Pancreas (tissue), 10 donors: ENCODE data around the gene NEK7. TPM values are rescaled to one million over a fixed set of nuclear protein-coding genes. Genes with fewer than 3 reads are reported as not detected.

Experiments
- ATAC-seq, 4 donors: fragments of 200-7000 bp; cut with Tn5 transposase; one replicate each; pipeline versions ENCODE4 v1.8.0 to v1.9.1; 2020; ENCODE audit warnings: mild to moderate bottlenecking in 4 of 4, moderate library complexity in 4 of 4
- DNase-seq, 6 donors: peaks; one replicate each; pipeline ENCODE4 v3.0.0-alpha.2; 2020
- FAIRE-seq: peaks from 2 replicates; lab custom pipeline; 2012; peaks lifted over from hg19 to GRCh38; lab: Jason Lieb, UNC
- H3K27ac ChIP-seq, 4 donors: fragments of 200-600 bp; sonication (generic); 1 replicate in 3 of 4; 2 replicates in 1 of 4; pipeline versions ENCODE4 v1.5.0 to v1.8.0; 2020
- H3K27me3 ChIP-seq, 4 donors: fragments of 200-600 bp; one replicate each; pipeline ENCODE4 v1.8.0; 2021
- H3K36me3 ChIP-seq, 3 donors: fragments of 200-600 bp; sonication (generic) in 1 of 3; one replicate each; pipeline versions ENCODE4 v1.5.0 to v1.8.0; 2020 to 2021
- H3K4me1 ChIP-seq, 3 donors: fragments of 200-600 bp; one replicate each; pipeline ENCODE4 v1.8.0; 2021
- H3K4me3 ChIP-seq, 4 donors: fragments of 200-600 bp; sonication (generic) in 2 of 4; one replicate each; pipeline versions ENCODE4 v1.5.0 to v1.8.0; 2020 to 2021
- H3K9me3 ChIP-seq, 4 donors: fragments of 200-600 bp; one replicate each; pipeline ENCODE4 v1.8.0; 2021
- WGBS, 2 donors: extraction: QIAGEN DNeasy Blood & Tissue Kit; methylation state at CpG; one replicate each; pipeline ENCODE4 v1.1.7; 2013; 5-methylcytosine and 5-hydroxymethylcytosine counted together
- intact Hi-C, 3 donors: fragments of 100-400 bp; cut with DNase I; formaldehyde crosslinking; loops; one replicate each; pipeline versions ENCODE4 v1.11.1 to v1.14.2; 2022
- polyA plus RNA-seq, 2 donors: library from polyadenylated mRNA; stranded (reverse); fragments of 200-250 nt; gene quantifications; one replicate each; pipeline ENCODE4 v1.2.3, GENCODE V29; 2013
- total RNA-seq, 6 donors: library from RNA; stranded (reverse); fragmentation: NEBNext Ultra II Directional in 4 of 6; extraction: Animal tissue kit (Norgen Biotek cat#: 25700) in 4 of 6; gene quantifications; one replicate each; pipeline versions ENCODE4 v1.2.1 to v1.2.4, GENCODE V29; 2021 to 2023
- TF ChIP-seq, protein P1 (sequence below), 4 donors: fragments of 200-600 bp; sonication (generic) in 3 of 4; IDR thresholded peaks; one replicate each; pipeline versions ENCODE4 v1.5.0 to v1.8.0; 2021; ENCODE audit warnings: antibody characterized with exemption in 4 of 4
- donor health status: healthy with polysubstance abuse.
- donor health status: DM: no; HTN: no; CAD: no; lungs with moderate emphysema.
- donor health status: DM: no; HTN: no; CAD: no.
- donor health status: control.
- donor health status: control.
- donor health status: Bipolar disorder and iron deficiency.
- donor health status: DM: yes; HTN: yes; CAD: no.
- donor health status: DM: no; HTN: no; CAD: no.
- donor health status: DM: no; HTN: no; CAD: no.
- donor health status: DM: yes; HTN: yes; CAD: no.

NEK7 gene
- total and polyA plus RNA-seq, 8 donors, result 8.0 to 36.3 (median 20.9) TPM

DNA sequence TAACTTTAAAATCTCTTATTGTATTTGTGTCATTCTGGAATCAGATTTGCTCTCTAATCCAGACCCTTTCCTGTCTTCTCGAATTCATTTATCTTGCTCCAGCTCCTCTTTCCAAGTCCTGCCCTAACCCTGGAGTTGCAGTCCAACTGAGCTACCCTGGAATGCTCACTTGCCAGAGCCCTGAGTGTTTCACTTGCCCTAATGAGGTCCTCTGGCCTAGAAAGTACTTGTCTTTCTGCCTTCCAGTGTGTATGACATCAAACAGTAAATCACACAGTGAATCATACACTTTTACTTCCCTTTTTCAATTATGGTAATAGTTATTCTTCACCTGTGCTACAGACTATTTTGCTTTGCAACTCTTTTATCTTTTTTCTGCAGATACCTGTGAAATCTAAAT lies 96.9 kb downstream of the NEK7 start:
- DNase-seq (no peak), FAIRE-seq (no peak), ATAC-seq (peak in 3 of 4 donors; percentile 43 to 74 (median 69))
- no peak overlapping the region for H3K4me3 ChIP-seq
- intact Hi-C loops, result no loop called here
- no peak overlapping the region for H3K27ac ChIP-seq
- H3K9me3 ChIP-seq, result no peaks in the 10 kb centered on the region
- WGBS, 2 donors, result 35 to 48% methylated on average over 1 of the region's 1 CpG
- TF ChIP-seq, protein P1, sequence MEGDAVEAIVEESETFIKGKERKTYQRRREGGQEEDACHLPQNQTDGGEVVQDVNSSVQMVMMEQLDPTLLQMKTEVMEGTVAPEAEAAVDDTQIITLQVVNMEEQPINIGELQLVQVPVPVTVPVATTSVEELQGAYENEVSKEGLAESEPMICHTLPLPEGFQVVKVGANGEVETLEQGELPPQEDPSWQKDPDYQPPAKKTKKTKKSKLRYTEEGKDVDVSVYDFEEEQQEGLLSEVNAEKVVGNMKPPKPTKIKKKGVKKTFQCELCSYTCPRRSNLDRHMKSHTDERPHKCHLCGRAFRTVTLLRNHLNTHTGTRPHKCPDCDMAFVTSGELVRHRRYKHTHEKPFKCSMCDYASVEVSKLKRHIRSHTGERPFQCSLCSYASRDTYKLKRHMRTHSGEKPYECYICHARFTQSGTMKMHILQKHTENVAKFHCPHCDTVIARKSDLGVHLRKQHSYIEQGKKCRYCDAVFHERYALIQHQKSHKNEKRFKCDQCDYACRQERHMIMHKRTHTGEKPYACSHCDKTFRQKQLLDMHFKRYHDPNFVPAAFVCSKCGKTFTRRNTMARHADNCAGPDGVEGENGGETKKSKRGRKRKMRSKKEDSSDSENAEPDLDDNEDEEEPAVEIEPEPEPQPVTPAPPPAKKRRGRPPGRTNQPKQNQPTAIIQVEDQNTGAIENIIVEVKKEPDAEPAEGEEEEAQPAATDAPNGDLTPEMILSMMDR (IDR thresholded peaks at IDR 0.05), result no peak
- H3K27me3 ChIP-seq, result no peaks in the 10 kb centered on the region
- H3K4me1 ChIP-seq, result peaks cover 0 to under 1% (median 0%) of the 10 kb centered on the region in 3 donors
- H3K36me3 ChIP-seq, result no peaks in the 10 kb centered on the region

DNA sequence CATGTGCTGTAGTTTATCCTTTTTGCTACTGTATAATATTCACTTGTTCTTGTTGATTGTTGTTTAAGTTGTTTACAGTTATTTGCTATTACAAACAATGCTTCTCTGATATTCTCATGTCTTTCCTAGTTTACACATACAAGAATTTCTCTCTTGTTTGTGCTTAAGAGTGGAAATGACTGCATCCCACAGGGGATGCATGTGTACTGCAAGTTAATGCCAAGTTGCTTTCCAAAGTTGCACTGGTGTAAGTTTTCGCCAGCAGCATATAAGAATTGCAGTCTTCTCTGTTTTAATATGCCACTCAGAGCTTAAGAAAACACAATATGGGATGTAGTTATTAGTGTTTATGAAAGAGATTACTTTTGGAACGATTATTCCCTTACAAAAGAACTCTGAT lies 97.7 kb downstream of the NEK7 start:
- no peak overlapping the region for H3K27ac ChIP-seq
- DNase-seq (no peak), ATAC-seq (no peak), FAIRE-seq (no peak)
- no peaks in the 10 kb centered on the region for H3K27me3 ChIP-seq
- peaks cover 0 to 6% (median 4%) of the 10 kb centered on the region in 3 donors for H3K4me1 ChIP-seq
- H3K4me3 ChIP-seq, result no peak overlapping the region
- no peaks in the 10 kb centered on the region for H3K9me3 ChIP-seq
- TF ChIP-seq, protein P1 (IDR thresholded peaks at IDR 0.05), result no peak
- H3K36me3 ChIP-seq, result no peaks in the 10 kb centered on the region
- WGBS, 2 donors, result 80 to 83% methylated on average over 2 of the region's 2 CpGs
- intact Hi-C loops, result no loop called here

DNA sequence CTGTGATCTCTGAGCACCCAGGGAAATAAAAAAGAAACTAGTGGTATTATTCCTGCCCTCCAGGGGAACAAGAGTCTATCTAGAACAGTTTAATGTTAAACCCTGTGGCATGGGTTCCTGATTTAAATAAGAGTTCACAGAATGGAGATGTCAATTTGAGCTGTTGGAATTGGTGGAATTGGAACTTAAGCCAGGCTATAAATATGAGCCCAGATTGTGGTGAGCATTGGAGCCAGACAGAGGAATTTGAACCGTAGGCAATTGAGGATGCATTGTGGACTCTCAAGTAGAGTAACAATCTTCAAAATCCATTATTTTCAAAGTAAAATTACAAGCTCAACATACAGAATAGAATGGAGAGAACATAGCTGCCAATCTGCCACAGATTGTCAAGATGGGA lies 98.2 kb downstream of the NEK7 start:
- intact Hi-C loops, result no loop called here
- DNase-seq, result no peak
- 82 to 88% methylated on average over 1 of the region's 1 CpG for WGBS, 2 donors
- Histone ChIP-seq H3K4me3 (no peak overlapping the region), H3K9me3 (no peaks in the 10 kb centered on the region), H3K27me3 (no peaks in the 10 kb centered on the region), H3K4me1 (peaks cover 0 to 6% (median 4%) of the 10 kb centered on the region in 3 donors), H3K36me3 (no peaks in the 10 kb centered on the region), H3K27ac (no peak overlapping the region)
- TF ChIP-seq, protein P1 (IDR thresholded peaks at IDR 0.05), result no peak
- ATAC-seq, result no peak
- FAIRE-seq, result no peak

DNA sequence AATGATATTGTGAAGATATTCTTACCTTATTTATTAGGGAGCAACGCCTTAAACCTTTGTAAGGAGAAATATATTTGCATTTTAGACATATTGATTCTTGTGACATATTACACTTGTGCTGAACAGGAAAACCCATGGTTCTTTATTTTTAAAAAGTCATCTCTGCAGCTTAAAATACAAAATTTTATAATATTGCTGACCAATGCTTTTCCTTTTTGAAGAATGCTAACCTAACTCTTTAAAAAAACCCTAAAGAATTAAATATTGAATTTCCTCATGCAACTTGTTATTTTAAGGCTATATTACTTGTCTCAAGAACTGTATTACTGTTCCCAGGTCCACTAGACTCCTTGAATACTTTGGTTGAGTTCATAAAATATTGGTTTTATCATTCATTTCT lies 99.0 kb downstream of the NEK7 start:
- WGBS, 2 donors, result 90 to 94% methylated on average over 1 of the region's 1 CpG
- ATAC-seq (no peak), DNase-seq (no peak), FAIRE-seq (no peak)
- Histone ChIP-seq H3K9me3 (no peaks in the 10 kb centered on the region), H3K27ac (no peak overlapping the region), H3K4me1 (peaks cover 0 to 6% (median 4%) of the 10 kb centered on the region in 3 donors), H3K4me3 (no peak overlapping the region), H3K36me3 (no peaks in the 10 kb centered on the region), H3K27me3 (no peaks in the 10 kb centered on the region)
- intact Hi-C loops, result no loop called here
- TF ChIP-seq, protein P1 (IDR thresholded peaks at IDR 0.05), result no peak

DNA sequence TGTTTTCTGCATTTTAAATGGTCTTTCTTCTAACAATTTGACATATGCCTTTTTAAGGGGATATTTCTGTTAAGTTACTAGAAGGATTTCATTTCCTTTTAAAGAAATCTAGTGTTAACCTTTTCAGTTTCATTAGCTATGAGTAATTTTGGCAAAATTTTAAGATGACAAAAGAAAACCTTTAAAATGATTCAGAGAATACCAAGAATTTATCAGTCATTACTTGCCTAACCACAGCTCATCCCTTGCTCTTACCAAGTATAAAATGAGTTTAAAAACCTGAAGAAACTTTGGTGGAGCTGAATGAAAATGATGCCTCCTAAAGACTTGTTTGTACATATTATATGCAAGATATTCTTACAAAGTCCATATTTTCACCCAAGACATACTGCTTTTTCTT lies 101.7 kb downstream of the NEK7 start:
- H3K4me1 ChIP-seq, result peaks cover 0 to 6% (median 4%) of the 10 kb centered on the region in 3 donors
- no peaks in the 10 kb centered on the region for H3K27me3 ChIP-seq
- no peak for DNase-seq
- H3K9me3 ChIP-seq, result no peaks in the 10 kb centered on the region
- no peak overlapping the region for H3K4me3 ChIP-seq
- H3K36me3 ChIP-seq, result no peaks in the 10 kb centered on the region
- TF ChIP-seq, protein P1 (IDR thresholded peaks at IDR 0.05), result no peak
- H3K27ac ChIP-seq, result no peak overlapping the region
- no peak for FAIRE-seq
- intact Hi-C loops, result no loop called here
- ATAC-seq, result no peak
